ENCODE data around the gene PROKR2. TPM values are rescaled to one million over a fixed set of nuclear protein-coding genes. Genes with fewer than 3 reads are reported as not detected.

PROKR2 gene
- total and polyA plus RNA-seq, 5 experiments from 2014 or later: not detected

DNA sequence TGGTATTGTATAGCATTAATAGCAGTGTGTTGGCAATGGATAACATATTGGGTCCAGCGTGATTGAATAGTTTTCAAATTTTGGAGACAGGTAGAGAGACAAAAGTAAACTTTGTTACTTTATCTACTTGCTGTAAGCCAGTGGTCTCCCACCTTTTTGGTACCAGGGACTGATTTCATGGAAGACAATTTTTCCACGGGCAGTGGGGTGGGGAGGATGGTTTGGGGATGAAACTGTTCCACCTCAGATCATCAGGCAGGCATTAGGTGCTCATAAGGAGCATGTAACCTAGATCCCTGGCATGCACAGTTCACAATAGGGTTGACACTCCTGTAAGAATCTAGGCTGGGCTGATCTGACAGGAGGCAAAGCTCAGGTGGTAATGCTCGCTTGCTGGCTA is 14.6 kb upstream of the PROKR2 start:
- H3K4me3 Mint-ChIP-seq: no peak overlapping the region
- POLR2A ChIA-PET: no interaction called here
- H3K36me3 Mint-ChIP-seq: peaks cover 0 to 5% (median 0%) of the 10 kb centered on the region in 3 donors
- H3K4me1 Mint-ChIP-seq: no peaks in the 10 kb centered on the region
- peak overlapping the region in 1 of 10 donors; percentile 9 for H3K27ac Mint-ChIP-seq
- H3K27me3 Mint-ChIP-seq: peaks cover 6 to 54% (median 33%) of the 10 kb centered on the region in 5 donors
- DNase-seq (no peak), ATAC-seq (no peak)
- peaks cover 0 to 4% (median 0%) of the 10 kb centered on the region in 9 donors for H3K9me3 Mint-ChIP-seq

DNA sequence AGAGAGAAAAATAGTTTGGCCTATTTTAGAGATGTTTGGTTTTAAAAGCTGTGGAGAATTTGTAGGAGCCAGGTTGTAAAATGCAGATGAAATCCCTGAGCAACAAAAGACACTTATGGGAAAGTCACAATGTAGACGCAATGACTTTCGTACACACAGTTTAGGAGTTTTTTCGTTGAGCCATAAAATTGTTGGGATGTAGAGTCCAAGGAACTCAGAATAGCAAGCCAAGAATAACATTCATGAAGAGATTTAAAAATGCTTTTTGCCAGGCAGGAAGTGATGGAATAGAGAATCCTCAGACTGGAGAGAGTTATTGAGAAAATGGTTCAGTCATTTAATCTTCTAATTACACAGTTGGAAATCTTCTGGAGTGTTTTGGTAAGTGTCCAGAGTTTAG is 11.5 kb upstream of the PROKR2 start:
- no peaks in the 10 kb centered on the region for H3K36me3 Mint-ChIP-seq
- peaks cover 8 to 55% (median 26%) of the 10 kb centered on the region in 5 donors for H3K27me3 Mint-ChIP-seq
- H3K27ac Mint-ChIP-seq: no peak overlapping the region
- POLR2A ChIA-PET: no interaction called here
- H3K9me3 Mint-ChIP-seq: no peaks in the 10 kb centered on the region
- ATAC-seq (no peak), DNase-seq (no peak)
- no peaks in the 10 kb centered on the region for H3K4me1 Mint-ChIP-seq
- no peak overlapping the region for H3K4me3 Mint-ChIP-seq

DNA sequence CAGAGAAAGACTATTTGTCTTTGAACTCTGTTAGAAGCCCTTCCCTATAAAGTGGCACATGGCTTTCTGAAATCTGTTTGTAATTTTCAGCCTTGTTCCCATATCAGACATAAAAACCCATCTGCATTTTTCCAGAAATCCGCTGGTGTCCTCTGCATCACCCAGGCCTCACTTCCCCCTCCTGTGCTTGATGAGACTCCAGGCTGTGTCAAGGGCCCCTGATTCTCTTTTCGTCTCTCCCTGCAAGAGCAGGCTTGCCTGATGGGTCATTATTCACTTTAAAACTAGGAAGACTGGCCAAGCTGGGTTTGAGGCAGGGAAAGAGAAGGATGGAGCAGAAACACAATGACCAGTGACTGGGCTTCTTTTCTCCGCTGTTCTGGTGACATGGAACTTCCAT is 10.6 kb upstream of the PROKR2 start:
- no peak overlapping the region for H3K27ac Mint-ChIP-seq

DNA sequence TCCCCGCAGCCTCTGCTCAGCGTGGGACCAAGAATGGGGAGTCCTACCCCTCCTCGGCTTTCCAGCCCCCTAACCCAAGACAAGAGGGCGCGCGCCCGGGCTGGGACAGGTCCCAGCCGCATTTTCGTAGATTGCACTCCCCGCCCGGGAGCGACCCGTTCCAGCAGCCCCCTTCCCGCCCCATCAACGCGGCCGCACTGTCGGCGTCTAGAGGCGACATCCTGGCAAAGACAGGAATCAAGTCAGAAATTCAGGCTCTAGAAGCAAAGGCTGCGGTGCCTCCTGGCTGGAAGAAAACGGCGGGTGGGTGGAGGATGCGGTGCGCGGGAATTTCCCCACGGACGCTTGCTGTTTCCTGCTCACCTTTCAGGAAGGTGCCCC is 957 bp downstream of the PROKR2 start:
- DNase-seq (no peak), ATAC-seq (no peak)
- peak overlapping the region in 3 of 10 donors; percentile 22 to 57 (median 40) for H3K4me3 Mint-ChIP-seq
- no peak overlapping the region for H3K27ac Mint-ChIP-seq
- POLR2A ChIA-PET: no interaction called here
- H3K9me3 Mint-ChIP-seq: peaks cover 2 to 8% (median 5%) of the 10 kb centered on the region in 9 donors
- peaks cover 0 to 5% (median 2%) of the 10 kb centered on the region in 3 donors for H3K36me3 Mint-ChIP-seq
- H3K27me3 Mint-ChIP-seq: peaks cover 20 to 62% (median 49%) of the 10 kb centered on the region in 5 donors
- H3K4me1 Mint-ChIP-seq: peaks cover 0 to 7% (median 1%) of the 10 kb centered on the region in 4 donors

More for the DNA sequence above, 10.6 kb upstream of the PROKR2 start:
- POLR2A ChIA-PET: no interaction called here
- Mint-ChIP-seq H3K9me3 (no peaks in the 10 kb centered on the region), H3K27me3 (peaks cover 7 to 65% (median 29%) of the 10 kb centered on the region in 5 donors), H3K36me3 (no peaks in the 10 kb centered on the region), H3K4me3 (no peak overlapping the region), H3K4me1 (no peaks in the 10 kb centered on the region)
- DNase-seq: no peak
- ATAC-seq: no peak

GRCh38 chr20:5313916-5314315 is 2.8 kb downstream of the PROKR2 start:
- ATAC-seq (no peak), DNase-seq (no peak)
- POLR2A ChIA-PET: no interaction called here
- Mint-ChIP-seq H3K4me3 (no peak overlapping the region), H3K4me1 (peaks cover 0 to 7% (median 1%) of the 10 kb centered on the region in 4 donors), H3K27ac (peak overlapping the region in 1 of 10 donors; percentile 36), H3K27me3 (peaks cover 18 to 58% (median 43%) of the 10 kb centered on the region in 5 donors), H3K36me3 (peaks cover 2 to 21% (median 7%) of the 10 kb centered on the region in 3 donors), H3K9me3 (peaks cover 9 to 25% (median 22%) of the 10 kb centered on the region in 9 donors)

DNA sequence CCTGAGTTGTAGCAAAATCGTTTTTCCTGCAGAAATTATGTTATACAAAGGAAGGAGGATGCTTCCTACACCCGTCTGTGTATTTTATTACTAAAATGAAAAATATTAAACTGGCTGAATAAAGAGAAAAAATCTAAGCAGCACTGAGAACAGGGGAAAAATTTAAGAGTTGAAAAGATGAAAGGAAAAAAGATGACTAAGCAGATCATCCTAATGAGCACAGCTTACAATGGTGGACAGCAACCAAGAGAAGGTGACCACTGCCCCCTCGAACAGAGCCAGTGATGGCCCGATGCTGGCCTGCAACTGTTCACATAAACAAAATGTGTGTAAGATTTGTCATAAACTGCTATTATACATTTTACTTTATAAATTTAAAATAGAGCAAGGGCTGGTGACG is 4.2 kb downstream of the PROKR2 start:
- Mint-ChIP-seq H3K27me3 (peaks cover 17 to 44% (median 29%) of the 10 kb centered on the region in 5 donors), H3K9me3 (peaks cover 13 to 39% (median 34%) of the 10 kb centered on the region in 9 donors), H3K36me3 (peaks cover 4 to 29% (median 7%) of the 10 kb centered on the region in 3 donors), H3K27ac (no peak overlapping the region), H3K4me1 (peaks cover 0 to 7% (median 1%) of the 10 kb centered on the region in 4 donors), H3K4me3 (no peak overlapping the region)
- ATAC-seq (no peak), DNase-seq (no peak)
- POLR2A ChIA-PET: no interaction called here

- peaks cover 20 to 61% (median 49%) of the 10 kb centered on the region in 9 donors for H3K9me3 Mint-ChIP-seq
- POLR2A ChIA-PET: no interaction called here
- peaks cover 4 to 40% (median 7%) of the 10 kb centered on the region in 3 donors for H3K36me3 Mint-ChIP-seq
- H3K27me3 Mint-ChIP-seq: peaks cover 21 to 25% (median 25%) of the 10 kb centered on the region in 5 donors
- no peak overlapping the region for H3K27ac Mint-ChIP-seq
- no peak for DNase-seq
- H3K4me1 Mint-ChIP-seq: peaks cover 0 to 2% (median 0%) of the 10 kb centered on the region in 4 donors
- no peak overlapping the region for H3K4me3 Mint-ChIP-seq
- no peak for ATAC-seq
These were observed 6.8 kb downstream of the PROKR2 start for GRCh38 chr20:5309971-5310370.

DNA sequence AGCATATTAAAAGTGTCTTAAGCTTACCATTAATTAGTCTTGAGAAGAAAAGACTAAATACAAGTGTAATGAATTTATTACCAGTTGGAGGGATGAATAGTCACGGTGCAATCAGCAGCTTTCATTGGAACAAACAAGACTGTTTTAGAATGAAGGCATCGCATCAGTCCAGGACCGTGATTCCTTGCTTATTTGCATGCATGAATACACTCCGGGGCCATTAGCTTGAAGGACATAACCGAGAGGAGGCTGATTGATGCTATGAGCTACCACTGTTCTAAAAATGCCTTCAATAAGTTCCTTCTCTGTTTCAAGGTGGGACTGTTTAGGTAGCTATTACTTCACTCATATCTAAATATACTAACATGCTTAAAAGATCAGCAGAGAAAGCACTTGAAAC is 17.9 kb downstream of the PROKR2 start:
- DNase-seq (no peak), ATAC-seq (no peak)
- no peak overlapping the region for H3K27ac Mint-ChIP-seq
- no peak overlapping the region for H3K4me3 Mint-ChIP-seq
- peaks cover 0 to 16% (median 1%) of the 10 kb centered on the region in 4 donors for H3K4me1 Mint-ChIP-seq
- no peaks in the 10 kb centered on the region for H3K36me3 Mint-ChIP-seq
- peaks cover 21 to 73% (median 36%) of the 10 kb centered on the region in 5 donors for H3K27me3 Mint-ChIP-seq
- POLR2A ChIA-PET: no interaction called here
- peaks cover 0 to 4% (median 0%) of the 10 kb centered on the region in 9 donors for H3K9me3 Mint-ChIP-seq

DNA sequence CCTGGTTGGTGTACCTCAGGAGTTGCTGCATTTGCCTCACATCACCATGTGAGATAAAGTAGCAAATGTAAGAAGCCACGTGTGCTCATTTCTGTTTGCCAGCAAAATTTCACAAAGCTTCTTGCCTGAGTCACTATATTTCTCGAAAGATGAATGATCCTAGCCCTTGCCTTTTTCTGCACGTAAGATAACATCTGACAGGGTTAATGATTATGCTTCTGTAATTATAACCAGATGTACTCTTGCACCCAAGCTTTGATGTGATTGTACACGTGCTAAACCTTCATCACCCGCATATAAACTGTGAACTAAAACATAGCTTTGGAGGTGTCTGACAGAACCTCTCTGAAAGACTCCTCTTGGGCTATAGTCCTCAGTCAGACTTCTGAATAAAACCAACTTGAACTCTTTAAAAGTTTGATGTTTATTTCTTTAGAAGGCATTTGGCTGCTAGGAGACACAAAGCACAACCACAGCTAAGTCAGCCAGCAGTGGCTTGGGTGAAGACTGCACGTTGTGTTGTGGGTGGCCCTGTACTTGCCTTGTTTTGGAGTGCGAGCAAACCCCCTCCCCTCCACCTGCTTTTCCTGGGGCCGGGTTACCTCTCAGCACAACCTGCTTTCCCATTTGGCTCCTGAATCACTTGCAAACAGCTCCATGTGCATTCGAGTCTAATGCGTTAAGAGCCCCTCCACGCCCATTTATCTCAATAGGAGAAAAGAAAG is 19.3 kb downstream of the PROKR2 start:
- Mint-ChIP-seq H3K4me3 (peak overlapping the region in 1 of 10 donors; percentile 26), H3K4me1 (peaks cover 0 to 16% (median 1%) of the 10 kb centered on the region in 4 donors), H3K36me3 (no peaks in the 10 kb centered on the region), H3K27me3 (peaks cover 19 to 65% (median 41%) of the 10 kb centered on the region in 5 donors), H3K9me3 (no peaks in the 10 kb centered on the region), H3K27ac (peak overlapping the region in 2 of 10 donors; percentile 44 to 45)
- POLR2A ChIA-PET: no interaction called here
- ATAC-seq: peak; percentile 66 to 70
- peak in 1 of 10 donors; percentile 16 for DNase-seq

- POLR2A ChIA-PET: no interaction called here
- H3K4me1 Mint-ChIP-seq: no peaks in the 10 kb centered on the region
These were observed 26.2 kb downstream of the PROKR2 start for GRCh38 chr20:5290596-5290995.

GRCh38 chr20:5282561-5282960 is 34.2 kb downstream of the PROKR2 start:
- ATAC-seq: no peak
- Mint-ChIP-seq H3K27me3 (peaks cover 14 to 82% (median 41%) of the 10 kb centered on the region in 5 donors), H3K4me3 (no peak overlapping the region), H3K36me3 (peaks cover 0 to 26% (median 0%) of the 10 kb centered on the region in 3 donors), H3K27ac (no peak overlapping the region), H3K4me1 (no peaks in the 10 kb centered on the region), H3K9me3 (peaks cover 0 to 24% (median 10%) of the 10 kb centered on the region in 9 donors)
- POLR2A ChIA-PET: no interaction called here
- DNase-seq: no peak

More at GRCh38 chr20:5290596-5290995, 26.2 kb downstream of the PROKR2 start:
- Mint-ChIP-seq H3K4me3 (no peak overlapping the region), H3K27me3 (peaks cover 8 to 37% (median 21%) of the 10 kb centered on the region in 5 donors), H3K9me3 (peaks cover 0 to 17% (median 3%) of the 10 kb centered on the region in 9 donors), H3K27ac (no peak overlapping the region), H3K36me3 (peaks cover 0 to 6% (median 0%) of the 10 kb centered on the region in 3 donors)
- ATAC-seq (no peak), DNase-seq (no peak)

- POLR2A ChIA-PET: no interaction called here
- Mint-ChIP-seq H3K36me3 (peaks cover 0 to 16% (median 0%) of the 10 kb centered on the region in 3 donors), H3K27ac (no peak overlapping the region), H3K4me1 (no peaks in the 10 kb centered on the region), H3K27me3 (peaks cover 19 to 70% (median 35%) of the 10 kb centered on the region in 5 donors), H3K4me3 (no peak overlapping the region), H3K9me3 (peaks cover 0 to 12% (median 0%) of the 10 kb centered on the region in 9 donors)
- DNase-seq (no peak), ATAC-seq (no peak)
These were observed 37.1 kb downstream of the PROKR2 start for GRCh38 chr20:5279661-5280060.

DNA sequence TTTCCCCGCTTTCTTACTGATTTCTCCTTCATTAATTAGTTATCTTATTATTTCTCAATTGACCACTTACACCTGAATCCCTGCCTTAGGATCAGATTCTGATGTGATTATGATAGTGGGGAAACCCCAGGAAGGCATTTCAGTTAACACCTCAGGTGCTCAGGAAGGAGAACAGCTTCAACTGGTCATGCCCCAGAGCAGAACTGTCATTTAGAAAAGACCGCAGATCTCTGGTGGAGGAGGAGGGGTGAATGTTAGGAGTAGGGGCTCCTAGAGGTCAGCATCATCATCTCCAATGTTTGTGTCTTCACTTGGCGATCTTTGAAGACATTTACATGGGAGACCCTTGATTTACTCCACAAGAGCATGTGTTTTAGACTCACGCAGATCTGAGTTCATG is 44.5 kb downstream of the PROKR2 start:
- Mint-ChIP-seq H3K4me3 (no peak overlapping the region), H3K27me3 (peaks cover 6 to 55% (median 20%) of the 10 kb centered on the region in 5 donors), H3K4me1 (peaks cover 0 to 11% (median 3%) of the 10 kb centered on the region in 4 donors), H3K9me3 (peaks cover 0 to 3% (median 0%) of the 10 kb centered on the region in 9 donors), H3K27ac (no peak overlapping the region), H3K36me3 (no peaks in the 10 kb centered on the region)
- DNase-seq: no peak
- no peak for ATAC-seq
- POLR2A ChIA-PET: no interaction called here

Data from naive thymus-derived CD8-positive, alpha-beta T cell (primary cell).